Tibial artery (tissue), 4 donors: ENCODE data around the gene GFOD1.

Experiments used
- DNase-seq, 2 donors: peaks; one replicate each; pipeline ENCODE4 v3.0.0-alpha.2; 2019
- H3K27ac ChIP-seq, 2 donors: fragments of 200-600 bp; sonication (generic) in 1 of 2; 1 replicate in 1 of 2; 2 replicates in 1 of 2; pipeline ENCODE4 v1.5.1; 2018 to 2019; ENCODE audit warnings: mild to moderate bottlenecking in 1 of 2
- H3K27me3 ChIP-seq, 2 donors: fragments of 200-600 bp; sonication (generic) in 1 of 2; one replicate each; pipeline versions ENCODE4 v1.5.1 to v1.6.0; 2016 to 2019
- H3K36me3 ChIP-seq, 3 donors: fragments of 200-600 bp; sonication (generic) in 2 of 3; one replicate each; pipeline ENCODE4 v1.5.1; 2016 to 2019; ENCODE audit warnings: mild to moderate bottlenecking in 2 of 3
- H3K4me1 ChIP-seq, 4 donors: fragments of 200-600 bp; sonication (generic) in 2 of 4; 1 replicate in 3 of 4; 2 replicates in 1 of 4; pipeline ENCODE4 v1.5.1; 2016 to 2019
- H3K4me3 ChIP-seq, 2 donors: fragments of 200-600 bp; sonication (generic) in 1 of 2; 1 replicate in 1 of 2; 2 replicates in 1 of 2; pipeline ENCODE4 v1.5.1; 2018 to 2019; ENCODE audit warnings: mild to moderate bottlenecking in 2 of 2
- H3K9me3 ChIP-seq, 3 donors: fragments of 200-600 bp; sonication (generic) in 1 of 3; one replicate each; pipeline ENCODE4 v1.5.1; 2016 to 2019
- CTCF ChIP-seq, 2 experiments: fragments of 200-600 bp in 1 of 2; fragments of 450-650 bp in 1 of 2; IDR thresholded peaks; one replicate each; pipeline ENCODE4 v1.5.1; 2017 to 2019; ENCODE audit warnings: antibody characterized with exemption in 2 of 2, mild to moderate bottlenecking in 1 of 2, moderate library complexity in 1 of 2
- intact Hi-C: fragments of 100-400 bp; cut with DNase I; formaldehyde crosslinking; loops from one replicate; pipeline ENCODE4 v1.15.0; 2023; ENCODE audit warnings: low total_unique reads

GFOD1 gene

GRCh38 chr6:13315896-13316295, 171.5 kb downstream of the GFOD1 start:
- intact Hi-C loops = no loop called here
- Histone ChIP-seq H3K4me3 (no peak overlapping the region), H3K27me3 (no peaks in the 10 kb centered on the region), H3K9me3 (no peaks in the 10 kb centered on the region), H3K27ac (no peak overlapping the region), H3K4me1 (no peaks in the 10 kb centered on the region), H3K36me3 (peaks cover 48 to 76% (median 68%) of the 10 kb centered on the region in 3 donors)
- no peak for TF ChIP-seq CTCF (IDR thresholded peaks at IDR 0.05)
- DNase-seq = no peak

- peaks cover 37 to 68% (median 61%) of the 10 kb centered on the region in 3 donors for H3K36me3 ChIP-seq
- DNase-seq = no peak
- H3K4me1 ChIP-seq = no peaks in the 10 kb centered on the region
- H3K4me3 ChIP-seq = no peak overlapping the region
- H3K27me3 ChIP-seq = no peaks in the 10 kb centered on the region
- no peak overlapping the region for H3K27ac ChIP-seq
- intact Hi-C loops = no loop called here
- no peak for TF ChIP-seq CTCF (IDR thresholded peaks at IDR 0.05)
- H3K9me3 ChIP-seq = no peaks in the 10 kb centered on the region
Observed at GRCh38 chr6:13314806-13315205, 172.6 kb downstream of the GFOD1 start.

- DNase-seq = no peak
- Histone ChIP-seq H3K4me1 (no peaks in the 10 kb centered on the region), H3K4me3 (no peak overlapping the region), H3K9me3 (no peaks in the 10 kb centered on the region), H3K27me3 (no peaks in the 10 kb centered on the region), H3K36me3 (peaks cover 24 to 59% (median 51%) of the 10 kb centered on the region in 3 donors), H3K27ac (no peak overlapping the region)
- intact Hi-C loops = no loop called here
- TF ChIP-seq CTCF (IDR thresholded peaks at IDR 0.05) = no peak
Observed at GRCh38 chr6:13311155-13311554, 176.2 kb downstream of the GFOD1 start.

GRCh38 chr6:13308332-13308731, 179.1 kb downstream of the GFOD1 start:
- no peak overlapping the region for H3K4me3 ChIP-seq
- peaks cover 0 to 15% (median 10%) of the 10 kb centered on the region in 4 donors for H3K4me1 ChIP-seq
- no peaks in the 10 kb centered on the region for H3K27me3 ChIP-seq
- no peaks in the 10 kb centered on the region for H3K9me3 ChIP-seq
- no peak for TF ChIP-seq CTCF (IDR thresholded peaks at IDR 0.05)
- H3K27ac ChIP-seq = no peak overlapping the region
- no peak for DNase-seq
- intact Hi-C loops = no loop called here
- H3K36me3 ChIP-seq = peaks cover 16 to 35% (median 28%) of the 10 kb centered on the region in 3 donors
